Stimulated activated CD4-positive, alpha-beta T cell treated with anti-CD3 and anti-CD28 coated beads, Interleukin-2, amount 100 ng/mL, for 48 hours (primary cell): Measurements from ENCODE around the gene AKAP6.
"Not testable (repeated sequence)": the region's sequence is repeated elsewhere in the genome, so short reads cannot be mapped to it uniquely, and the experiment has no call there.

Experiments used
- DNase-seq, 2 donors: peaks; one replicate each; pipeline ENCODE4 v3.0.0-alpha.2; 2020

AKAP6 gene

GRCh38 chr14:32374155-32374554, 45.1 kb downstream of the AKAP6 start:
- no peak for DNase-seq

GRCh38 chr14:32375663-32376062, 46.6 kb downstream of the AKAP6 start:
- DNase-seq: no peak

- DNase-seq: no peak
Measured at GRCh38 chr14:32377046-32377646, 48.0 kb downstream of the AKAP6 start.

GRCh38 chr14:32378284-32378683, 49.2 kb downstream of the AKAP6 start:
- DNase-seq: no peak

- no peak for DNase-seq
Measured at GRCh38 chr14:32379447-32379846, 50.3 kb downstream of the AKAP6 start.

- DNase-seq: no peak
Measured at GRCh38 chr14:32381869-32382268, 52.8 kb downstream of the AKAP6 start.

- DNase-seq: no peak
Measured at GRCh38 chr14:32382704-32383103, 53.6 kb downstream of the AKAP6 start.

- no peak for DNase-seq
Measured at GRCh38 chr14:32383364-32384009, 54.4 kb downstream of the AKAP6 start.

- no peak for DNase-seq
Measured at GRCh38 chr14:32384464-32384863, 55.4 kb downstream of the AKAP6 start.

- DNase-seq: not testable (repeated sequence)
Measured at GRCh38 chr14:32387295-32387694, 58.2 kb downstream of the AKAP6 start.

- no peak for DNase-seq
Measured at GRCh38 chr14:32393119-32393518, 64.0 kb downstream of the AKAP6 start.

GRCh38 chr14:32394038-32394437, 64.9 kb downstream of the AKAP6 start:
- DNase-seq: no peak

GRCh38 chr14:32396885-32397284, 67.8 kb downstream of the AKAP6 start:
- DNase-seq: no peak

GRCh38 chr14:32397861-32398640, 69.0 kb downstream of the AKAP6 start:
- no peak for DNase-seq

- DNase-seq: no peak
Measured at GRCh38 chr14:32399920-32400319, 70.8 kb downstream of the AKAP6 start.

- DNase-seq: no peak
Measured at GRCh38 chr14:32400480-32400879, 71.4 kb downstream of the AKAP6 start.

- no peak for DNase-seq
Measured at GRCh38 chr14:32403021-32403420, 73.9 kb downstream of the AKAP6 start.

GRCh38 chr14:32403688-32404087, 74.6 kb downstream of the AKAP6 start:
- DNase-seq: no peak

GRCh38 chr14:32404784-32405573, 75.9 kb downstream of the AKAP6 start:
- DNase-seq: no peak

GRCh38 chr14:32405856-32406255, 76.8 kb downstream of the AKAP6 start:
- DNase-seq: no peak

- no peak for DNase-seq
Measured at GRCh38 chr14:32407130-32407529, 78.0 kb downstream of the AKAP6 start.

- DNase-seq: no peak
Measured at GRCh38 chr14:32408018-32408417, 78.9 kb downstream of the AKAP6 start.

GRCh38 chr14:32412103-32412502, 83.0 kb downstream of the AKAP6 start:
- DNase-seq: no peak
